Daoy (cell line): ENCODE measurements around the gene FANCM. TPM values are rescaled to one million over a fixed set of nuclear protein-coding genes. Genes with fewer than 3 reads are reported as not detected.
"Not testable (repeated sequence)": the region's sequence is repeated elsewhere in the genome, so short reads cannot be mapped to it uniquely, and the experiment has no call there.

Experiments used
- DNase-seq: peaks from one replicate; pipeline ENCODE4 v3.0.0-alpha.2; 2015; ENCODE audit warnings: low read depth
- total RNA-seq: library from RNA; depleted of rRNA; stranded (reverse); fragments of >200 nt; shearing (Covaris generic); gene quantifications from 2 replicates; pipeline ENCODE4 v1.2.3, GENCODE V29; 2014; rRNA removed

FANCM gene
- total RNA-seq: 15.9 and 20.1 TPM in 2 replicates

- peak; percentile 97 for DNase-seq
These were observed at the start of gene FANCM for GRCh38 chr14:45135659-45136395. Gene FANCM, plus strand, starts transcription at chr14:45135930. Its CDS starts 102 bp downstream, at chr14:45136032.

GRCh38 chr14:45089813-45090212 lies 45.9 kb upstream of the FANCM start:
- DNase-seq: peak; percentile 15

- no peak for DNase-seq
These were observed 44.0 kb upstream of the FANCM start for GRCh38 chr14:45091710-45092109.

- no peak for DNase-seq
These were observed 41.5 kb upstream of the FANCM start for GRCh38 chr14:45094275-45094674.

- no peak for DNase-seq
These were observed 40.6 kb upstream of the FANCM start for GRCh38 chr14:45095143-45095542.

- no peak for DNase-seq
These were observed 39.5 kb upstream of the FANCM start for GRCh38 chr14:45096218-45096617.

- DNase-seq: no peak
These were observed 31.9 kb upstream of the FANCM start for GRCh38 chr14:45103806-45104205.

- DNase-seq: no peak
These were observed 31.2 kb upstream of the FANCM start for GRCh38 chr14:45104561-45104960.

GRCh38 chr14:45112896-45113781 lies 22.6 kb upstream of the FANCM start:
- DNase-seq: no peak

GRCh38 chr14:45114327-45114726 lies 21.4 kb upstream of the FANCM start:
- DNase-seq: no peak

- DNase-seq: no peak
These were observed 17.1 kb upstream of the FANCM start for GRCh38 chr14:45118594-45118993.

GRCh38 chr14:45120096-45120495 lies 15.6 kb upstream of the FANCM start:
- DNase-seq: no peak

- DNase-seq: no peak
These were observed 12.5 kb upstream of the FANCM start for GRCh38 chr14:45123271-45123670.

GRCh38 chr14:45125754-45126153 lies 10.0 kb upstream of the FANCM start:
- no peak for DNase-seq

- no peak for DNase-seq
These were observed 6.6 kb upstream of the FANCM start for GRCh38 chr14:45128963-45129629.

GRCh38 chr14:45133683-45134050 lies 2.1 kb upstream of the FANCM start:
- no peak for DNase-seq

- DNase-seq: peak; percentile 98
These were observed 1.4 kb upstream of the FANCM start, which contains the start of gene FKBP3 for GRCh38 chr14:45134051-45134958. Gene FKBP3, minus strand, starts transcription at chr14:45134481. Its CDS starts 25 bp downstream, at chr14:45134456.

GRCh38 chr14:45135156-45135555 lies 574 bp upstream of the FANCM start:
- DNase-seq: peak; percentile 5

- no peak for DNase-seq
These were observed 669 bp downstream of the FANCM start for GRCh38 chr14:45136399-45136798.

- no peak for DNase-seq
These were observed 5.0 kb downstream of the FANCM start for GRCh38 chr14:45140661-45141187.

GRCh38 chr14:45142083-45142482 lies 6.4 kb downstream of the FANCM start:
- DNase-seq: not testable (repeated sequence)
